ENCODE results near the gene STMND1. TPM values are rescaled to one million over a fixed set of nuclear protein-coding genes. Genes with fewer than 3 reads are reported as not detected.
A peak's percentile ranks its signal among the peaks of the same experiment; 100 is the strongest.

STMND1 gene
- total and polyA plus RNA-seq, 4 donors, result 0.32 to 1.7 (median 0.46) TPM

GRCh38 chr6:17096096-17096495 lies 5.8 kb upstream of the STMND1 start:
- Histone ChIP-seq H3K4me3 (ENCODE audit: low read depth, low read length) (no peak overlapping the region), H3K36me3 (ENCODE audit: control insufficient read depth, insufficient read depth, low read length) (no peaks in the 10 kb centered on the region), H3K27me3 (ENCODE audit: control insufficient read depth, insufficient read depth, low read length) (no peaks in the 10 kb centered on the region), H3K27ac (ENCODE audit: low read depth, low read length) (peak overlapping the region; percentile 58), H3K9me3 (ENCODE audit: control insufficient read depth, insufficient read depth, low read length) (no peaks in the 10 kb centered on the region), H3K4me1 (ENCODE audit: control insufficient read depth, insufficient read depth, low read length) (peaks cover 3% of the 10 kb centered on the region)
- DNase-seq (ENCODE audit: low read depth in 4 of 6, low spot score in 6 of 6), result peak in 3 of 6 donors; percentile 22 to 64 (median 39)
- WGBS (ENCODE audit: insufficient coverage), result 38% methylated on average over 1 of the region's 6 CpGs

DNA sequence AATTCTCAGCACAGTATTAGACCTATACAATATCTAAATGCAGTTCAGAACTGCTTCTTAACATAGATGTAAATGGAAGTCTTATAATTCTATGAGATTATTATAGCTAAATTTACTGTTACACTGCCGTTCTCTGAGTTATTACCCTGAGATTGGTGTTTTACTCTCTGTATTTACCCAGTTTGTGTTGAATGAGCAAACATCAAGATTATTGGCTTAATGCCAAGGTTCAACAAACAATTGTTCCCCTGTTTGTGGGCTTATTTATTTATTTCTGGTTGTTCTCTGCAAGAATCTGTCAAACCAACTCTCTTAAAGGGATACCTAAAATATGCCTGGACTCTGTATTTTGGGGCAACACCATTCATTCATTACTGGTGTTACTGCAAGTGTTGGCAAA lies 5.2 kb upstream of the STMND1 start:
- H3K4me3 ChIP-seq (ENCODE audit: low read depth, low read length), result no peak overlapping the region
- H3K27me3 ChIP-seq (ENCODE audit: control insufficient read depth, insufficient read depth, low read length), result peaks cover 2% of the 10 kb centered on the region
- H3K9me3 ChIP-seq (ENCODE audit: control insufficient read depth, insufficient read depth, low read length), result no peaks in the 10 kb centered on the region
- DNase-seq (ENCODE audit: low read depth in 4 of 6, low spot score in 6 of 6), result peak in 2 of 6 donors; percentile 62 to 71
- H3K36me3 ChIP-seq (ENCODE audit: control insufficient read depth, insufficient read depth, low read length), result no peaks in the 10 kb centered on the region
- no CpG with 5 or more reads among the region's 1 CpG for WGBS (ENCODE audit: insufficient coverage)
- H3K27ac ChIP-seq (ENCODE audit: low read depth, low read length), result peak overlapping the region; percentile 58
- peaks cover 6% of the 10 kb centered on the region for H3K4me1 ChIP-seq (ENCODE audit: control insufficient read depth, insufficient read depth, low read length)

- Histone ChIP-seq H3K9me3 (ENCODE audit: control insufficient read depth, insufficient read depth, low read length) (no peaks in the 10 kb centered on the region), H3K27ac (ENCODE audit: low read depth, low read length) (no peak overlapping the region), H3K4me1 (ENCODE audit: control insufficient read depth, insufficient read depth, low read length) (peaks cover 16% of the 10 kb centered on the region), H3K4me3 (ENCODE audit: low read depth, low read length) (no peak overlapping the region), H3K27me3 (ENCODE audit: control insufficient read depth, insufficient read depth, low read length) (peaks cover 11% of the 10 kb centered on the region), H3K36me3 (ENCODE audit: control insufficient read depth, insufficient read depth, low read length) (no peaks in the 10 kb centered on the region)
- WGBS (ENCODE audit: insufficient coverage), result 57% methylated on average over 1 of the region's 3 CpGs
- DNase-seq (ENCODE audit: low read depth in 4 of 6, low spot score in 6 of 6), result no peak
Measured at GRCh38 chr6:17097982-17098381, 3.9 kb upstream of the STMND1 start.

DNA sequence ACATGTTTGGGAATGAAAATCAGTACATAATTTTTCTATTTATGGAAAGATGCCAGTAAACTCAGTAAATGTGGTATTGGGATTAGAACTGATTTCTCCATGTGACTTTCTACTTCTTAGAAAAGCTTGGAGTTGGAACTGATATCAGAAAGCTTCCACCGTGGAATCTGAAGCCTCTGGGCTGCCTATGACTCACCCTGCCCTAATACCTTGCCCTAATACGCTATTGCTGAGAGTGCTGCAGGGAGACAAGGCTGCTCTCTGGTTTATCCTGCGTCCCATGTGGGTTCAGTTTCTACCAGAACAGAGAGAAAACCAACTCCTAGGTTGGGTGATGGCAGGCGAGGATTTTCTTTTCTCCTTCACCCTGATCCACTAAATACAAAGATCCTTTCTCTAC lies 3.3 kb upstream of the STMND1 start:
- Histone ChIP-seq H3K27me3 (ENCODE audit: control insufficient read depth, insufficient read depth, low read length) (peaks cover 14% of the 10 kb centered on the region), H3K4me1 (ENCODE audit: control insufficient read depth, insufficient read depth, low read length) (peaks cover 16% of the 10 kb centered on the region), H3K27ac (ENCODE audit: low read depth, low read length) (no peak overlapping the region), H3K4me3 (ENCODE audit: low read depth, low read length) (no peak overlapping the region), H3K36me3 (ENCODE audit: control insufficient read depth, insufficient read depth, low read length) (no peaks in the 10 kb centered on the region), H3K9me3 (ENCODE audit: control insufficient read depth, insufficient read depth, low read length) (no peaks in the 10 kb centered on the region)
- no peak for DNase-seq (ENCODE audit: low read depth in 4 of 6, low spot score in 6 of 6)
- 100% methylated on average over 1 of the region's 4 CpGs for WGBS (ENCODE audit: insufficient coverage)

- DNase-seq (ENCODE audit: low read depth in 4 of 6, low spot score in 6 of 6), result no peak
- 89% methylated on average over 2 of the region's 5 CpGs for WGBS (ENCODE audit: insufficient coverage)
- H3K36me3 ChIP-seq (ENCODE audit: control insufficient read depth, insufficient read depth, low read length), result no peaks in the 10 kb centered on the region
- H3K27me3 ChIP-seq (ENCODE audit: control insufficient read depth, insufficient read depth, low read length), result peaks cover 14% of the 10 kb centered on the region
- H3K4me3 ChIP-seq (ENCODE audit: low read depth, low read length), result no peak overlapping the region
- H3K4me1 ChIP-seq (ENCODE audit: control insufficient read depth, insufficient read depth, low read length), result peaks cover 16% of the 10 kb centered on the region
- H3K9me3 ChIP-seq (ENCODE audit: control insufficient read depth, insufficient read depth, low read length), result no peaks in the 10 kb centered on the region
- no peak overlapping the region for H3K27ac ChIP-seq (ENCODE audit: low read depth, low read length)
Measured at GRCh38 chr6:17099401-17100059, 2.3 kb upstream of the STMND1 start.

- Histone ChIP-seq H3K36me3 (ENCODE audit: control insufficient read depth, insufficient read depth, low read length) (no peaks in the 10 kb centered on the region), H3K27ac (ENCODE audit: low read depth, low read length) (no peak overlapping the region), H3K9me3 (ENCODE audit: control insufficient read depth, insufficient read depth, low read length) (no peaks in the 10 kb centered on the region), H3K27me3 (ENCODE audit: control insufficient read depth, insufficient read depth, low read length) (peaks cover 14% of the 10 kb centered on the region), H3K4me1 (ENCODE audit: control insufficient read depth, insufficient read depth, low read length) (peaks cover 16% of the 10 kb centered on the region), H3K4me3 (ENCODE audit: low read depth, low read length) (no peak overlapping the region)
- WGBS (ENCODE audit: insufficient coverage), result no CpG with 5 or more reads among the region's 1 CpG
- DNase-seq (ENCODE audit: low read depth in 4 of 6, low spot score in 6 of 6), result no peak
Measured at GRCh38 chr6:17100806-17101205, 1.0 kb upstream of the STMND1 start.

- Histone ChIP-seq H3K27ac (ENCODE audit: low read depth, low read length) (no peak overlapping the region), H3K36me3 (ENCODE audit: control insufficient read depth, insufficient read depth, low read length) (no peaks in the 10 kb centered on the region), H3K27me3 (ENCODE audit: control insufficient read depth, insufficient read depth, low read length) (peaks cover 14% of the 10 kb centered on the region), H3K9me3 (ENCODE audit: control insufficient read depth, insufficient read depth, low read length) (no peaks in the 10 kb centered on the region), H3K4me1 (ENCODE audit: control insufficient read depth, insufficient read depth, low read length) (peaks cover 13% of the 10 kb centered on the region), H3K4me3 (ENCODE audit: low read depth, low read length) (peak overlapping the region; percentile 31)
- 69% methylated on average over 8 of the region's 23 CpGs for WGBS (ENCODE audit: insufficient coverage)
- no peak for DNase-seq (ENCODE audit: low read depth in 4 of 6, low spot score in 6 of 6)
Measured at GRCh38 chr6:17102258-17102870, 514 bp downstream of the STMND1 start.

DNA sequence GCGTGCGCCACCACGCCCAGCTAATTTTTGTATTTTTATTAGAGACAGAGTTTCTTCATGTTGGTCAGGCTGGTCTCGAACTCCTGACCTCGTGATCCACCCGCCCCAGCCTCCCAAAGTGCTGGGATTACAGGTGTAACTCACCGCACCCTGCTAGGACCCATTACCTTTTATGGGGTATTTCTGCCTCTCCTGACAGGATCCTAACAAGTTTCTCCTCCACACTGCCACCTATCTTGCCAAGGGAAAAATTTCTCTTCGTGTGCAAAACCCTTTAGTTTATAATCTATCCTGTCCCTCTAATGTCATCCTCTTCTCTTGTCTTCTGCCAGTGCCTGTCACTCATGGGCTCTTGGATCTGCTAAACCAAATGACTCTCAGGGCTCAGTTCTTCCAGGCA lies 1.9 kb downstream of the STMND1 start:
- H3K27ac ChIP-seq (ENCODE audit: low read depth, low read length), result no peak overlapping the region
- peaks cover 14% of the 10 kb centered on the region for H3K27me3 ChIP-seq (ENCODE audit: control insufficient read depth, insufficient read depth, low read length)
- no peak for DNase-seq (ENCODE audit: low read depth in 4 of 6, low spot score in 6 of 6)
- no peak overlapping the region for H3K4me3 ChIP-seq (ENCODE audit: low read depth, low read length)
- H3K36me3 ChIP-seq (ENCODE audit: control insufficient read depth, insufficient read depth, low read length), result no peaks in the 10 kb centered on the region
- WGBS (ENCODE audit: insufficient coverage), result 83% methylated on average over 5 of the region's 8 CpGs
- H3K9me3 ChIP-seq (ENCODE audit: control insufficient read depth, insufficient read depth, low read length), result no peaks in the 10 kb centered on the region
- H3K4me1 ChIP-seq (ENCODE audit: control insufficient read depth, insufficient read depth, low read length), result peaks cover 13% of the 10 kb centered on the region

DNA sequence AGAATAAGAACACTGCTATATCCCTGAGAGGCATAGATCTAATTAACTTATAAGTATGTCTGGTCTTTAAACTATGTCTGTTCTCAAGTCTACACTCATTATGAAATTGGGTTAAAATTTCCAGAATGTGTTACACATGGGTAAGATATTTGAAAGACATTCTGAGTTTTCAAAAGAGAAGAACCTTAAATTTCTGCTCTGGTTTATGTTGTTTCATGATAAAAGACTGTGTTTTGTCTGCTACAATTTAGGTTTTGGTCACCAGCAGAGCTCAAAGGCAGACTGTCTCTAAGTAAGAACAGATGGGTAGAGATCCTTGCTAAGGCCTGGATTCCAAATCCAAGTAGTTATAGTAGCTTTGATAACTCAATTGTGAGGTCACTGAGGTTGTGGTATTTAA lies 6.0 kb downstream of the STMND1 start:
- H3K4me1 ChIP-seq (ENCODE audit: control insufficient read depth, insufficient read depth, low read length), result no peaks in the 10 kb centered on the region
- no peak for DNase-seq (ENCODE audit: low read depth in 4 of 6, low spot score in 6 of 6)
- H3K27me3 ChIP-seq (ENCODE audit: control insufficient read depth, insufficient read depth, low read length), result peaks cover 4% of the 10 kb centered on the region
- H3K9me3 ChIP-seq (ENCODE audit: control insufficient read depth, insufficient read depth, low read length), result no peaks in the 10 kb centered on the region
- no peaks in the 10 kb centered on the region for H3K36me3 ChIP-seq (ENCODE audit: control insufficient read depth, insufficient read depth, low read length)
- no peak overlapping the region for H3K4me3 ChIP-seq (ENCODE audit: low read depth, low read length)
- H3K27ac ChIP-seq (ENCODE audit: low read depth, low read length), result no peak overlapping the region
